Measurements from ENCODE around the gene RPL4. TPM values are rescaled to one million over a fixed set of nuclear protein-coding genes. Genes with fewer than 3 reads are reported as not detected.

Gene RPL4
- total and polyA plus RNA-seq, 9 of the 15 experiments (the other 6 are each of a cell fraction or from before 2014, with no cell fraction given) = 2,055 to 7,760 (median 5,069) TPM

DNA sequence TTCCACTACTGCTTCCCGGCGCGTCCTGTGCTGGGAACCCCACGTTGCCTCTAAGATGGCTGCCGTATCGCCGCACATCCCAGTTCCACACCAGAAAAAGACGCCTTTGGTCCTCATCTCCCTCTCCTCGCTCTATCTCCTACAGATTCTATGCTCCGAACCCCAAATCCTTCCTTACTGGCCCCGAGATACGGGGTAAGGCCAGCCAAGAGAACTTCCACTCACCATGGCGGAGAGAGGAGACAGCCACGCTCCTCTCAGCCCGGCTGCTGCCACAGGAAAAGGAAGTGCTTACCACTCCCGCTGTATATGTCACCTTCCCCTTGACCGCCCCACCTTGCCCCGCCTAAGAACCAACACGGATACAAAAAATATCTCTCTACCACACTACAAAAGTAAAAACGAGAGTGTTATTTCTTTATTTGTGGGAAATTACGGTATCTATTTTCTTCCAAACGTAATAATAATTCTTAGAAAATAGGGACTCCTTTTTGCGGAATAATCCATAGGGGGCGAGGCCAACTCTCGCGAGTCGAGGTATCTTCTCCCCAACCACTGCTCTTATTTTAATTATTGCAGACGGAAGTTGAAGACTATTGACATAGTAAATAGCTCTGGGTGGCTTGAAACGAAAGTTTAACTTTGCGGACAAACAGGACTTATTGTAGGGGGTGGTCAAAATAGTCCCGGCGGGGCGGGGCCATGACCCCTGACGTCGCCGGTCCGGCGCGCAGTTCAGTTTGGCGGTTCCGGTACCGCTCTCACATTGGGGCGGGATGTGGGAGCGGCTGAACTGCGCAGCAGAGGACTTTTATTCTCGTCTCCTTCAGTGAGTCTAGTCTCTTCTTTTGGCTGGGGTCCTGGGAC, at the start of gene RPL4, which contains the start of gene ZWILCH (continued):
- TF ChIP-seq ZNF695 (CRISPR knock-in tag; IDR thresholded peaks at IDR 0.05) (no peak), SMAD3 (CRISPR knock-in tag; conservative IDR thresholded peaks at IDR 0.05) (no peak), ZNF232 (CRISPR knock-in tag; IDR thresholded peaks at IDR 0.05) (no peak), LEF1 (IDR thresholded peaks at IDR 0.05) (peak; percentile 53), ZNF586 (CRISPR knock-in tag; conservative IDR thresholded peaks at IDR 0.05) (no peak), PHF20 (IDR thresholded peaks at IDR 0.05; ENCODE audit: partially characterized antibody) (peak; percentile 62), HMGN3 (IDR thresholded peaks at IDR 0.05; ENCODE audit: borderline replicate concordance, extremely low read depth, insufficient read length, low read depth, low read length) (no peak), EP400 (IDR thresholded peaks at IDR 0.05) (peak; percentile 100), ETV1 (tag; conservative IDR thresholded peaks at IDR 0.05; ENCODE audit: low read depth) (peak; percentile 72), NFIX (CRISPR knock-in tag; IDR thresholded peaks at IDR 0.05; ENCODE audit: low read depth) (no peak), CREM (IDR thresholded peaks at IDR 0.05; ENCODE audit: low read depth) (peak; percentile 74; the same call in 1 of the 2 replicates), SIN3A (IDR thresholded peaks at IDR 0.05; ENCODE audit: borderline replicate concordance in 2 of 2, control insufficient read depth in 1 of 2, low read depth in 2 of 2, low read length in 2 of 2) (peak; percentile 76 to 89; a peak in 3 of 4 replicates), SMARCB1 (IDR thresholded peaks at IDR 0.05; ENCODE audit: insufficient read length, low read depth) (no peak), CBX8 (IDR thresholded peaks at IDR 0.05; ENCODE audit: borderline replicate concordance, extremely low read depth, low read depth, low read length, poor library complexity, severe bottlenecking) (no peak), HEY1 (CRISPR knock-in tag; IDR thresholded peaks at IDR 0.05; ENCODE audit: borderline replicate concordance) (no peak), MTA1 (IDR thresholded peaks at IDR 0.05; ENCODE audit: borderline replicate concordance) (peak; percentile 52), HDAC8 (tag; IDR thresholded peaks at IDR 0.05) (no peak), SOX6 (IDR thresholded peaks at IDR 0.05) (no peak), SRF (CRISPR knock-in tag; IDR thresholded peaks at IDR 0.05) (no peak)
- TF ChIP-seq, protein P1, sequence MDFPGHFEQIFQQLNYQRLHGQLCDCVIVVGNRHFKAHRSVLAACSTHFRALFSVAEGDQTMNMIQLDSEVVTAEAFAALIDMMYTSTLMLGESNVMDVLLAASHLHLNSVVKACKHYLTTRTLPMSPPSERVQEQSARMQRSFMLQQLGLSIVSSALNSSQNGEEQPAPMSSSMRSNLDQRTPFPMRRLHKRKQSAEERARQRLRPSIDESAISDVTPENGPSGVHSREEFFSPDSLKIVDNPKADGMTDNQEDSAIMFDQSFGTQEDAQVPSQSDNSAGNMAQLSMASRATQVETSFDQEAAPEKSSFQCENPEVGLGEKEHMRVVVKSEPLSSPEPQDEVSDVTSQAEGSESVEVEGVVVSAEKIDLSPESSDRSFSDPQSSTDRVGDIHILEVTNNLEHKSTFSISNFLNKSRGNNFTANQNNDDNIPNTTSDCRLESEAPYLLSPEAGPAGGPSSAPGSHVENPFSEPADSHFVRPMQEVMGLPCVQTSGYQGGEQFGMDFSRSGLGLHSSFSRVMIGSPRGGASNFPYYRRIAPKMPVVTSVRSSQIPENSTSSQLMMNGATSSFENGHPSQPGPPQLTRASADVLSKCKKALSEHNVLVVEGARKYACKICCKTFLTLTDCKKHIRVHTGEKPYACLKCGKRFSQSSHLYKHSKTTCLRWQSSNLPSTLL (IDR thresholded peaks at IDR 0.05) = no peak
- TF ChIP-seq, protein P2, sequence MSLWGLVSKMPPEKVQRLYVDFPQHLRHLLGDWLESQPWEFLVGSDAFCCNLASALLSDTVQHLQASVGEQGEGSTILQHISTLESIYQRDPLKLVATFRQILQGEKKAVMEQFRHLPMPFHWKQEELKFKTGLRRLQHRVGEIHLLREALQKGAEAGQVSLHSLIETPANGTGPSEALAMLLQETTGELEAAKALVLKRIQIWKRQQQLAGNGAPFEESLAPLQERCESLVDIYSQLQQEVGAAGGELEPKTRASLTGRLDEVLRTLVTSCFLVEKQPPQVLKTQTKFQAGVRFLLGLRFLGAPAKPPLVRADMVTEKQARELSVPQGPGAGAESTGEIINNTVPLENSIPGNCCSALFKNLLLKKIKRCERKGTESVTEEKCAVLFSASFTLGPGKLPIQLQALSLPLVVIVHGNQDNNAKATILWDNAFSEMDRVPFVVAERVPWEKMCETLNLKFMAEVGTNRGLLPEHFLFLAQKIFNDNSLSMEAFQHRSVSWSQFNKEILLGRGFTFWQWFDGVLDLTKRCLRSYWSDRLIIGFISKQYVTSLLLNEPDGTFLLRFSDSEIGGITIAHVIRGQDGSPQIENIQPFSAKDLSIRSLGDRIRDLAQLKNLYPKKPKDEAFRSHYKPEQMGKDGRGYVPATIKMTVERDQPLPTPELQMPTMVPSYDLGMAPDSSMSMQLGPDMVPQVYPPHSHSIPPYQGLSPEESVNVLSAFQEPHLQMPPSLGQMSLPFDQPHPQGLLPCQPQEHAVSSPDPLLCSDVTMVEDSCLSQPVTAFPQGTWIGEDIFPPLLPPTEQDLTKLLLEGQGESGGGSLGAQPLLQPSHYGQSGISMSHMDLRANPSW (CRISPR knock-in tag; IDR thresholded peaks at IDR 0.05) = no peak
- TF ChIP-seq, protein P3, sequence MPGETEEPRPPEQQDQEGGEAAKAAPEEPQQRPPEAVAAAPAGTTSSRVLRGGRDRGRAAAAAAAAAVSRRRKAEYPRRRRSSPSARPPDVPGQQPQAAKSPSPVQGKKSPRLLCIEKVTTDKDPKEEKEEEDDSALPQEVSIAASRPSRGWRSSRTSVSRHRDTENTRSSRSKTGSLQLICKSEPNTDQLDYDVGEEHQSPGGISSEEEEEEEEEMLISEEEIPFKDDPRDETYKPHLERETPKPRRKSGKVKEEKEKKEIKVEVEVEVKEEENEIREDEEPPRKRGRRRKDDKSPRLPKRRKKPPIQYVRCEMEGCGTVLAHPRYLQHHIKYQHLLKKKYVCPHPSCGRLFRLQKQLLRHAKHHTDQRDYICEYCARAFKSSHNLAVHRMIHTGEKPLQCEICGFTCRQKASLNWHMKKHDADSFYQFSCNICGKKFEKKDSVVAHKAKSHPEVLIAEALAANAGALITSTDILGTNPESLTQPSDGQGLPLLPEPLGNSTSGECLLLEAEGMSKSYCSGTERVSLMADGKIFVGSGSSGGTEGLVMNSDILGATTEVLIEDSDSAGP (CRISPR knock-in tag; IDR thresholded peaks at IDR 0.05) = no peak
